ENCODE data around the gene GPSM1. TPM values are rescaled to one million over a fixed set of nuclear protein-coding genes. Genes with fewer than 3 reads are reported as not detected.

GPSM1 gene
- total and polyA plus RNA-seq, 2 donors (not counting 1 experiment from before 2014, with no cell fraction given) = 2.4 to 6.3 TPM

DNA sequence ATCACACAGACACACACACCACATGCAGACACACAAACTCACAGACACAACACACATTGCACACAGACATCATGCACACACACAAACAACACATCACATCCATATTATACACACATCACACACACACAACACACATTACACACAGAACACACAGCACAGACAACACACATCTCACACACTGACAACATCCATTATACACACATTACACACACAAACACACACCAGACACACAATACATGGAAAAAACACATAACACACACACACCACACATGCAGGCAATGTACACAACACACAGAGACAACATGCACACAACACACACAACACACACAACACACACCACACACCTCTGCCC lies 18.7 kb upstream of the GPSM1 start:
- TF ChIP-seq EZH2 (IDR thresholded peaks at IDR 0.05; ENCODE audit: borderline replicate concordance, insufficient read depth, low read depth, low read length, poor library complexity, severe bottlenecking) = no peak
- TF ChIP-seq, protein P1, sequence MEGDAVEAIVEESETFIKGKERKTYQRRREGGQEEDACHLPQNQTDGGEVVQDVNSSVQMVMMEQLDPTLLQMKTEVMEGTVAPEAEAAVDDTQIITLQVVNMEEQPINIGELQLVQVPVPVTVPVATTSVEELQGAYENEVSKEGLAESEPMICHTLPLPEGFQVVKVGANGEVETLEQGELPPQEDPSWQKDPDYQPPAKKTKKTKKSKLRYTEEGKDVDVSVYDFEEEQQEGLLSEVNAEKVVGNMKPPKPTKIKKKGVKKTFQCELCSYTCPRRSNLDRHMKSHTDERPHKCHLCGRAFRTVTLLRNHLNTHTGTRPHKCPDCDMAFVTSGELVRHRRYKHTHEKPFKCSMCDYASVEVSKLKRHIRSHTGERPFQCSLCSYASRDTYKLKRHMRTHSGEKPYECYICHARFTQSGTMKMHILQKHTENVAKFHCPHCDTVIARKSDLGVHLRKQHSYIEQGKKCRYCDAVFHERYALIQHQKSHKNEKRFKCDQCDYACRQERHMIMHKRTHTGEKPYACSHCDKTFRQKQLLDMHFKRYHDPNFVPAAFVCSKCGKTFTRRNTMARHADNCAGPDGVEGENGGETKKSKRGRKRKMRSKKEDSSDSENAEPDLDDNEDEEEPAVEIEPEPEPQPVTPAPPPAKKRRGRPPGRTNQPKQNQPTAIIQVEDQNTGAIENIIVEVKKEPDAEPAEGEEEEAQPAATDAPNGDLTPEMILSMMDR (IDR thresholded peaks at IDR 0.05) = no peak
- POLR2A ChIA-PET = interaction anchor here (0.6 kb wide), 1 partner anchor 18 kb away, joined by 5 read pairs; no protein-coding TSS in a partner anchor
- peak overlapping the region; percentile 3 to 26 (median 9) for H3K4me3 ChIP-seq (ENCODE audit: control extremely low read depth in 1 of 5, extremely low read depth in 1 of 5, insufficient read depth in 1 of 5, low read depth in 2 of 5, low read length in 4 of 5)
- intact Hi-C loops (cut with micrococcal nuclease) = loop anchor here (1.0 kb wide), 1 partner anchor 25 kb away; no protein-coding TSS in a partner anchor
- H3K36me3 ChIP-seq (replicated peaks in 1 of 2; ENCODE audit: control extremely low read depth in 1 of 2, control insufficient read depth in 1 of 2, extremely low read depth in 1 of 2, insufficient read depth in 2 of 2, low read length in 1 of 2) = no peaks in the 10 kb centered on the region
- Mint-ChIP-seq H3K4me1 (peaks cover 7% of the 10 kb centered on the region), H3K27ac (no peak overlapping the region), H3K4me3 (no peak overlapping the region), H3K9me3 (ENCODE audit: insufficient read depth) (no peaks in the 10 kb centered on the region), H3K27me3 (no peaks in the 10 kb centered on the region)
- H3K27me3 ChIP-seq (replicated peaks in 1 of 4; ENCODE audit: control extremely low read depth in 1 of 4, control insufficient read depth in 3 of 4, insufficient read depth in 4 of 4, low read length in 3 of 4) = peaks cover 0 to 28% (median 2%) of the 10 kb centered on the region in 4 experiments
- H3K9me3 ChIP-seq (ENCODE audit: control extremely low read depth in 1 of 3, control insufficient read depth in 2 of 3, insufficient read depth in 1 of 3, low read length in 2 of 3) = no peaks in the 10 kb centered on the region
- ATAC-seq (ENCODE audit: low read depth) (no peak), DNase-seq (no peak)
- CTCF ChIA-PET = no interaction called here
- H4K20me1 ChIP-seq (ENCODE audit: control insufficient read depth, insufficient read depth, low read length, poor library complexity, severe bottlenecking) = no peaks in the 10 kb centered on the region
- peak overlapping the region; percentile 64 for H3K4me2 ChIP-seq (replicated peaks; ENCODE audit: low read depth, low read length, poor library complexity, severe bottlenecking)
- peak overlapping the region; percentile 17 for H2AFZ ChIP-seq (ENCODE audit: insufficient read depth, low read depth, low read length, poor library complexity, severe bottlenecking)
- H3K9ac ChIP-seq (ENCODE audit: low read length) = peak overlapping the region; percentile 33
- H3K79me2 ChIP-seq (ENCODE audit: control insufficient read depth, insufficient read depth, low read length) = peaks cover 4% of the 10 kb centered on the region
- H3K27ac ChIP-seq (ENCODE audit: low read length in 2 of 2) = no peak overlapping the region
- peaks cover 65% of the 10 kb centered on the region in 2 donors for H3K4me1 ChIP-seq (ENCODE audit: control insufficient read depth in 2 of 2, insufficient read depth in 2 of 2, low read length in 2 of 2)

DNA sequence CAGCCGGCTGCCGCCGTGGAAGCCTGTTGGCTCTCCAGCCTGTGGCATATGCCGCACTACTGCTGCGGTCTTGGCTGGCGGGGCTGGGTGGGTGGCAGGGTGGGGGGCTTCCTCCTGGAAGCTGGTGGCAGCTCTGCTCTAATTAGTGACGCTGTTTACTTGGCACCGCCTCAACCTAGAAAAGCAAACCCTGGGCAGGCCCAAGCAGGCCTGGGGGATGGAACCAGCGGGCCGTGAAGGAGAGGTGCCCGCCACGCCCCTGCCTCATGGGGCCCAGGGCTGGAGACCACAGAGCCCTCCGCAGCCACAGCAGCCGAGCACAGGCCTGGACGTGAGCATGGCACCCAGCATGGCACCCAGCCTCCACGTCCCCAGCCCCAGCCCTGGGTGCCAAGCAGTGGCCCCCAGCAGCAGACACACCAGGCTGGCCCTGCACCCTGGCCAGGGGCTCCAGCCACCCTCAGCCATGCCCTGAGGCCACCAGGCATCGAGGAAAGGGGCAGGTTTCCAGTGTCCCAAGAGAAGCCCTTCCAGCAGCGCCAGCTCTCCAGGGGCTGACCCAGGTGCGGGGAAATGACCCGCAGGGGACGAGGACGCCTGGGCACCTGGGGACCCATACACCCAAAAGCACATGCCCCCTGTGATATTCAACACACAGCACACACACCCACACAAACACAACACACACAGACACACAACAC lies 18.1 kb upstream of the GPSM1 start:
- DNase-seq (peak; percentile 68), ATAC-seq (ENCODE audit: low read depth) (peak; percentile 70)
- peak overlapping the region in 4 of 5 experiments; percentile 3 to 26 (median 18) for H3K4me3 ChIP-seq (ENCODE audit: control extremely low read depth in 1 of 5, extremely low read depth in 1 of 5, insufficient read depth in 1 of 5, low read depth in 2 of 5, low read length in 4 of 5)
- peak overlapping the region; percentile 17 for H2AFZ ChIP-seq (ENCODE audit: insufficient read depth, low read depth, low read length, poor library complexity, severe bottlenecking)
- 3% methylated on average over 20 of the region's 22 CpGs for WGBS (ENCODE audit: insufficient coverage)
- ChIA-PET POLR2A (interaction anchor here (0.6 kb wide), 2 partner anchors 17 to 26 kb away, joined by 5 read pairs; no protein-coding TSS in a partner anchor), CTCF (no interaction called here)
- no peak overlapping the region for H3K27ac Mint-ChIP-seq
- H3K4me3 Mint-ChIP-seq = no peak overlapping the region
- peaks cover 4% of the 10 kb centered on the region for H3K79me2 ChIP-seq (ENCODE audit: control insufficient read depth, insufficient read depth, low read length)
- peaks cover 0 to 3% (median 0%) of the 10 kb centered on the region in 3 donors for H3K9me3 ChIP-seq (ENCODE audit: control extremely low read depth in 1 of 3, control insufficient read depth in 2 of 3, insufficient read depth in 1 of 3, low read length in 2 of 3)
- no peaks in the 10 kb centered on the region for H3K36me3 ChIP-seq (replicated peaks in 1 of 2; ENCODE audit: control extremely low read depth in 1 of 2, control insufficient read depth in 1 of 2, extremely low read depth in 1 of 2, insufficient read depth in 2 of 2, low read length in 1 of 2)
- H3K4me1 ChIP-seq (ENCODE audit: control insufficient read depth in 2 of 2, insufficient read depth in 2 of 2, low read length in 2 of 2) = peaks cover 65% of the 10 kb centered on the region in 2 donors
- TF ChIP-seq EZH2 (IDR thresholded peaks at IDR 0.05; ENCODE audit: borderline replicate concordance, insufficient read depth, low read depth, low read length, poor library complexity, severe bottlenecking) = no peak
- TF ChIP-seq, protein P1 (IDR thresholded peaks at IDR 0.05) = no peak
- H4K20me1 ChIP-seq (ENCODE audit: control insufficient read depth, insufficient read depth, low read length, poor library complexity, severe bottlenecking) = no peaks in the 10 kb centered on the region
- peak overlapping the region; percentile 33 for H3K9ac ChIP-seq (ENCODE audit: low read length)
- intact Hi-C loops (cut with micrococcal nuclease) = loop anchor here (1.0 kb wide), 1 partner anchor 26 kb away; no protein-coding TSS in a partner anchor
- peak overlapping the region; percentile 64 for H3K4me2 ChIP-seq (replicated peaks; ENCODE audit: low read depth, low read length, poor library complexity, severe bottlenecking)
- H3K27ac ChIP-seq (ENCODE audit: low read length in 2 of 2) = no peak overlapping the region
- H3K27me3 ChIP-seq (replicated peaks in 1 of 4; ENCODE audit: control extremely low read depth in 1 of 4, control insufficient read depth in 3 of 4, insufficient read depth in 4 of 4, low read length in 3 of 4) = peaks cover 0 to 28% (median 2%) of the 10 kb centered on the region in 4 experiments
- H3K9me3 Mint-ChIP-seq (ENCODE audit: insufficient read depth) = no peaks in the 10 kb centered on the region
- no peaks in the 10 kb centered on the region for H3K27me3 Mint-ChIP-seq
- peaks cover 7% of the 10 kb centered on the region for H3K4me1 Mint-ChIP-seq

Measured in B cell (primary cell).